H9 (cell line): ENCODE results near the gene CHD3. TPM values are rescaled to one million over a fixed set of nuclear protein-coding genes. Genes with fewer than 3 reads are reported as not detected.

Experiments used
- DNase-seq: peaks from one replicate; pipeline ENCODE4 v3.0.0-alpha.2; 2017
- H2AFZ ChIP-seq: one replicate; pipeline ENCODE4 v1.6.1; 2013; ENCODE audit warnings: mild to moderate bottlenecking, low read length, control low read depth, moderate library complexity
- H2AK5ac ChIP-seq: 2 replicates; pipeline ENCODE4 v1.6.1; 2013; ENCODE audit warnings: low read length, control low read depth, mixed read lengths; ENCODE audit not compliant: insufficient read length
- H2BK120ac ChIP-seq: one replicate; pipeline ENCODE4 v1.6.1; 2013; ENCODE audit warnings: low read depth, mild to moderate bottlenecking, low read length, control low read depth, inconsistent platforms; ENCODE audit not compliant: poor library complexity, severe bottlenecking
- H2BK12ac ChIP-seq: 2 replicates; pipeline ENCODE4 v1.6.1; 2013; ENCODE audit warnings: low read length, control low read depth, mixed read lengths, low read depth; ENCODE audit not compliant: insufficient read length
- H2BK15ac ChIP-seq: 2 replicates; pipeline ENCODE4 v1.6.1; 2013; ENCODE audit warnings: low read depth, low read length, control low read depth
- H2BK20ac ChIP-seq: one replicate; pipeline ENCODE4 v1.6.1; 2013; ENCODE audit warnings: low read depth, mild to moderate bottlenecking, low read length, control low read depth, inconsistent platforms; ENCODE audit not compliant: poor library complexity, severe bottlenecking
- H2BK5ac ChIP-seq: 2 replicates; pipeline ENCODE4 v1.6.1; 2013; ENCODE audit warnings: low read length, control low read depth, mixed read lengths; ENCODE audit not compliant: insufficient read length
- H3K14ac ChIP-seq: 2 replicates; pipeline ENCODE4 v1.6.1; 2013; ENCODE audit warnings: low read length, control low read depth; ENCODE audit not compliant: insufficient read depth
- H3K18ac ChIP-seq: 2 replicates; pipeline ENCODE4 v1.6.1; 2013; ENCODE audit warnings: low read depth, mild to moderate bottlenecking, mixed read lengths, low read length, control low read depth; ENCODE audit not compliant: insufficient read length
- H3K23ac ChIP-seq: 2 replicates; pipeline ENCODE4 v1.6.1; 2013; ENCODE audit warnings: low read length, control low read depth, mixed read lengths, low read depth; ENCODE audit not compliant: insufficient read length
- H3K23me2 ChIP-seq: 2 replicates; pipeline ENCODE4 v1.6.1; 2013; ENCODE audit warnings: low read depth, mild to moderate bottlenecking, mixed read lengths, low read length, control low read depth; ENCODE audit not compliant: insufficient read length, poor library complexity, severe bottlenecking
- H3K27ac ChIP-seq: 2 replicates; pipeline ENCODE4 v1.5.1; 2013; ENCODE audit warnings: low read length, control low read depth, mixed read lengths, low read depth; ENCODE audit not compliant: insufficient read length
- H3K27me3 ChIP-seq: 2 replicates; pipeline ENCODE4 v1.6.1; 2013; ENCODE audit warnings: low read length, control low read depth, inconsistent platforms; ENCODE audit not compliant: insufficient read depth
- H3K4ac ChIP-seq: 2 replicates; pipeline ENCODE4 v1.6.1; 2013; ENCODE audit warnings: low read depth, mild to moderate bottlenecking, control low read depth, inconsistent platforms, low read length, moderate library complexity
- H3K4me1 ChIP-seq: 2 replicates; pipeline ENCODE4 v1.6.1; 2013; ENCODE audit warnings: low read length, control low read depth, inconsistent platforms; ENCODE audit not compliant: insufficient read depth
- H3K4me2 ChIP-seq: 2 replicates; pipeline ENCODE4 v1.6.1; 2013; ENCODE audit warnings: low read length, control low read depth, mixed read lengths; ENCODE audit not compliant: insufficient read length, insufficient read depth
- H3K56ac ChIP-seq: 2 replicates; pipeline ENCODE4 v1.6.1; 2013; ENCODE audit warnings: low read depth, mild to moderate bottlenecking, mixed read lengths, low read length, control low read depth; ENCODE audit not compliant: insufficient read length
- H3K79me1 ChIP-seq: 2 replicates; pipeline ENCODE4 v1.6.1; 2013; ENCODE audit warnings: low read depth, mild to moderate bottlenecking, moderate library complexity, low read length, control low read depth, inconsistent platforms; ENCODE audit not compliant: insufficient read depth, poor library complexity, severe bottlenecking
- H3K79me2 ChIP-seq: 2 replicates; pipeline ENCODE4 v1.6.1; 2013; ENCODE audit warnings: low read length, control low read depth, inconsistent platforms; ENCODE audit not compliant: insufficient read depth
- H3K9ac ChIP-seq: 2 replicates; pipeline ENCODE4 v1.6.1; 2013; ENCODE audit warnings: low read length, control low read depth, mixed read lengths; ENCODE audit not compliant: insufficient read length; ENCODE audit errors: extremely low read depth
- H3K9me3 ChIP-seq: one replicate; pipeline ENCODE4 v1.6.1; 2013; ENCODE audit warnings: low read depth, low read length, inconsistent platforms; ENCODE audit not compliant: control insufficient read depth
- H3T11ph ChIP-seq: one replicate; pipeline ENCODE4 v1.6.1; 2013; ENCODE audit warnings: mild to moderate bottlenecking, low read length, control low read depth, inconsistent platforms
- H4K20me1 ChIP-seq: one replicate; pipeline ENCODE4 v1.6.1; 2013; ENCODE audit not compliant: control insufficient read depth, insufficient read length, insufficient read depth
- H4K5ac ChIP-seq: 2 replicates; pipeline ENCODE4 v1.6.1; 2013; ENCODE audit warnings: low read depth, mild to moderate bottlenecking, mixed read lengths, low read length, control low read depth; ENCODE audit not compliant: insufficient read length
- H4K8ac ChIP-seq: replicated peaks from 2 replicates; pipeline ENCODE4 v1.6.1; 2013; ENCODE audit warnings: low read length, control low read depth, mixed read lengths, low read depth; ENCODE audit not compliant: insufficient read length
- H4K91ac ChIP-seq: 2 replicates; pipeline ENCODE4 v1.6.1; 2013; ENCODE audit warnings: low read depth, mild to moderate bottlenecking, moderate library complexity, mixed read lengths, low read length, control low read depth; ENCODE audit not compliant: insufficient read length
- H3K27ac Mint-ChIP-seq, 3 experiments: 2 replicates in 2 of 3; 3 replicates in 1 of 3; pipeline ENCODE4 v1.8.0; 2020 to 2021; ENCODE audit warnings: mixed read lengths in 3 of 3, mild to moderate bottlenecking in 1 of 3, moderate library complexity in 1 of 3
- H3K27me3 Mint-ChIP-seq: 2 replicates; pipeline ENCODE4 v1.8.0; 2021; ENCODE audit warnings: low read depth, mild to moderate bottlenecking, moderate library complexity, mixed read lengths
- H3K36me3 Mint-ChIP-seq, 3 experiments: 2 replicates in 2 of 3; 3 replicates in 1 of 3; pipeline ENCODE4 v1.8.0; 2020 to 2021; ENCODE audit warnings: low read depth in 3 of 3, mixed read lengths in 3 of 3; ENCODE audit not compliant: insufficient read depth in 1 of 3
- H3K4me1 Mint-ChIP-seq, 2 experiments: 2 replicates each; pipeline ENCODE4 v1.8.0; 2020; ENCODE audit warnings: mixed read lengths in 2 of 2
- H3K4me3 Mint-ChIP-seq, 2 experiments: 2 replicates in 1 of 2; 3 replicates in 1 of 2; pipeline ENCODE4 v1.8.0; 2020 to 2021; ENCODE audit warnings: mild to moderate bottlenecking in 2 of 2, mixed read lengths in 2 of 2, moderate library complexity in 1 of 2
- H3K9me3 Mint-ChIP-seq, 2 experiments: 2 replicates in 1 of 2; 3 replicates in 1 of 2; pipeline ENCODE4 v1.8.0; 2020; ENCODE audit warnings: mild to moderate bottlenecking in 2 of 2, mixed read lengths in 2 of 2, moderate library complexity in 1 of 2
- CTCF ChIP-seq: fragments of 200-600 bp; sonication (generic); conservative IDR thresholded peaks from 3 replicates; pipeline ENCODE4 v1.8.0; 2021; ENCODE audit warnings: antibody characterized with exemption, mild to moderate bottlenecking
- WGBS: extraction: QIAGEN DNeasy Blood & Tissue Kit; methylation state at CpG from one replicate; pipeline ENCODE4 v1.1.7; 2013; ENCODE audit warnings: missing lambda C conversion rate, low lambda C conversion rate, mixed read lengths; ENCODE audit not compliant: insufficient read length; ENCODE audit errors: extremely low coverage; 5-methylcytosine and 5-hydroxymethylcytosine counted together
- total RNA-seq: library from RNA; stranded (reverse); gene quantifications from 2 replicates; pipeline ENCODE4 v1.2.1, GENCODE V29; 2021

The CHD3 gene
- total RNA-seq, 1 experiment from 2014 or later: 33.2 TPM

- no peak overlapping the region for H2AK5ac ChIP-seq
- H3K23me2 ChIP-seq: peaks cover 29% of the 10 kb centered on the region
- Mint-ChIP-seq H3K36me3 (peaks cover 4 to 28% (median 19%) of the 10 kb centered on the region in 3 experiments; a peak in 6 of 7 replicates), H3K27me3 (peaks cover 30% of the 10 kb centered on the region), H3K4me3 (peak overlapping the region; percentile 89 to 94), H3K27ac (no peak overlapping the region), H3K4me1 (peaks cover 31 to 48% of the 10 kb centered on the region in 2 experiments), H3K9me3 (no peaks in the 10 kb centered on the region; a peak in 1 of 5 replicates)
- no peaks in the 10 kb centered on the region; the same call in 1 of the 2 replicates for H3K4me1 ChIP-seq
- H2AFZ ChIP-seq: no peak overlapping the region
- H4K91ac ChIP-seq: no peak overlapping the region
- H3K18ac ChIP-seq: no peak overlapping the region
- no peaks in the 10 kb centered on the region for H3K79me2 ChIP-seq
- H2BK15ac ChIP-seq: no peak overlapping the region
- no peak overlapping the region for H2BK12ac ChIP-seq
- H3T11ph ChIP-seq: no peak overlapping the region
- no peak overlapping the region for H2BK120ac ChIP-seq
- no peak overlapping the region for H3K14ac ChIP-seq
- H3K27ac ChIP-seq: no peak overlapping the region
- H4K20me1 ChIP-seq: no peaks in the 10 kb centered on the region
- H3K9me3 ChIP-seq: no peaks in the 10 kb centered on the region
- no peak overlapping the region for H2BK5ac ChIP-seq
- DNase-seq: peak; percentile 74
- peaks cover 28% of the 10 kb centered on the region; the same call in 1 of the 2 replicates for H3K27me3 ChIP-seq
- no peak overlapping the region for H3K23ac ChIP-seq
- no peaks in the 10 kb centered on the region for H3K79me1 ChIP-seq
- TF ChIP-seq CTCF: no peak
- H4K8ac ChIP-seq: no peak overlapping the region
- no CpG with 5 or more reads among the region's 17 CpGs for WGBS
- H3K9ac ChIP-seq: peak overlapping the region; percentile 27
- H2BK20ac ChIP-seq: no peak overlapping the region
- H3K4me2 ChIP-seq: peak overlapping the region; percentile 97
- H4K5ac ChIP-seq: no peak overlapping the region
- no peak overlapping the region for H3K56ac ChIP-seq
- no peak overlapping the region for H3K4ac ChIP-seq
These were observed 45.4 kb upstream of the CHD3 start for GRCh38 chr17:7843257-7843535.
